GM19395 (cell line): Measurements from ENCODE around the gene PPTC7.
"Not testable (repeated sequence)": the region's sequence is repeated elsewhere in the genome, so short reads cannot be mapped to it uniquely, and the experiment has no call there.

ENCODE experiments used
- ATAC-seq: cut with Tn5 transposase; IDR thresholded peaks from one replicate; pipeline ENCODE4 v1.9.1; 2021; ENCODE audit warnings: mild to moderate bottlenecking, moderate library complexity; ENCODE audit not compliant: unreplicated experiment

PPTC7 gene

DNA sequence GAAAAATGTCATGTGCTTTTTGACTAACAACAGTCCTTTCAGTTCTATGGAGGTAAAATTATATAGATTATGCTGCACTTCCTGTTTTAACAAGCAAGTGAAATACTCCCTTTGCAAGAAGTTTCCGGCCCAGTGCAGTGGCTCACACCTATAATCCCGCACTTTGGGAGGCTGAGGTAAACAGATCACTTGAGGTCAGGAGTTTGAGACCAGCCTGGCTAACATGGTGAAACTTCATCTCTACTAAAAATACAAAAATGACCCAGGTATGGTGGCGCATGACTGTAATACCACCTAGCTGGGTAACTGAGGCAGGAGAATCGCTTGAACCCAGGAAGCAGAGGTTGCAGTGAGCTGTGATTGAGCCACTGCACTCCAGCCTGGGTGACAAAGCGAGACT, 20.7 kb downstream of the PPTC7 start:
- not testable (repeated sequence) for ATAC-seq

DNA sequence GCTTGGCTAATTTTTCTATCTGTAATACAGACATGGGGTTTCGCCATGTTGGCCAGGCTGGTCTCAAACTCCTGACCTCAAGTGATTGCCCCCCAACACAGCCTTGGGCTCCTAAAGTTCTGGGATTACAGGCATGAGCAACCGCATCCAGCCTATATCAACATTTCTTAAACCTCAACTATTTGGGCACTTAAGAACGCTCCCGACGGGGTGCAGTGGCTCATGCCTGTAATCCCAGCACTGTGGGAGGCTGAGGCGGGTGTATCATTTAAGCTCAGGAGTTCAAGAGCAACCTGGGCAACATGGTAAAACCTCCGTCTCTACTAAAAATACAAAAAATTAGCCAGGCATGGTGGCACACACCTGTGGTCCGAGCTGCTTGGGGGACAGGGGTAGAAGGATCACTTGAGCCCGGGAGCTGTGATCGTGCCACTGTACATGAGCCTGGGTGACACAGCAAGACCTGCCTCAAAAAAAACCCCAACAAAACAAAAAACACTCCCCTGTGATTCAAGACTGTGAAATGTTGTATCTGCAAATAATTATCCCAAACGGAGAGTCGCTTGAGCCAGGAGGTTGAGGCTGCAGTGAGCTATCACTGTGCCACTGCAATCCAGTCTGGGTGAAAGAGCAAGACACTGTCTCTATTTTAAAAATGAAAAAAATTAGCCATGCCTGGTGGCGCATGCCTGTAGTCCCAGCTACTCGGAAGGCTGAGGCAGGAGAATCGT, 21.5 kb downstream of the PPTC7 start:
- ATAC-seq, result no peak

DNA sequence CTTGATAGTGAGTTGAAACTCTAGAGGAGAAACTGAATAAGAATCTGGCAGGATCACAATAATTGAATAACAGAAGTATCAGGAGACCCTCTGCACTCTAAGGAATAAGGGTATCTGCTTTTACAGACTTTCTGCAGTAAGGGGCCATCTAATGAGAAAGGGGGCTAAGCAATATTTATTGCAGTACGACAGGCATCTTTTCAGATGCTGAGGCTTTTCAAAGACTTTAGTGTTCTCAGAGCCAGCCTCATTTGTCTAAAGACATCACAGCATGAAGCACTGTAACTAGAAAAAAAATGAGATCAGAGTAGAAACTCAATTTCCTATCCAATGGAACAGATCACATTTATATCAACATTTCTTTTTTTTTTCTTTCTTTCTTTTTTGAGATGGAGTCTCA, 22.2 kb downstream of the PPTC7 start:
- ATAC-seq, result no peak

DNA sequence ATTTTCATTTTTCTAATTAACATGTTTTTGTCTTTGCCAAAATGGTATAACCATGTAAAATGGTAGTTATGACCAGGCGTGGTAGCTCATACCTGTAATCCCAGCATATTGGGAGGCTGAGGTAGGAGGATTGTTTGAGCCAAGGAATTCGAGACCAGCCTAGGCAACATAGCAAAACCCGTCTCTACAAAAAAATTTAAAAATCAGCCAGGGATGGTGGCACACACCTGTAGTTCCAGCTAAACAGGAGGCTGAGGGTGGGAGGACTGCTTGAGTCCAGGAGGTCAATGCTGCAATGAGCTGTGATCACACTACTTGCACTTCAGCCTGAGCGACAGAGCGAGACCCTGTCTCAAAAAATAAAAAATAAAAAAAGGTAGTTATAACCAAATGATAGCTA, 23.1 kb downstream of the PPTC7 start:
- no peak for ATAC-seq

DNA sequence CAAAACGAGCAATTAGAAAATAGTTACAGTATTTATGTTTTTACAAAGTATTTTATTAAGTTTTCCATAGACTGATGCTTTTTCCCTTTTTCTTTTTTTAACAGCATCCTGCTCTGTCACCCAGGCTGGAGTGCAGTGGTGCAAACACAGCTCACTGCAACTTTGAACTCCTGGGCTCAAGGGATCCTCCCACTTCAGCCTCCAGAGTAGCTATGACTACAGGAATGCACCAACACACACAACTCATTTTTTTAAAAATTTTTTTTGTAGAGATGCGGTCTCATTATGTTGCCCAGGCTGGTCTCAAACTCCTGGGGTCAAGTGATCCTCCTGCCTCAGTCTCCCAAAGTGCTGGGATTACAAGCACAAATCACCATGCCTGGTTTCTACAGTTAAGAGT, 24.2 kb downstream of the PPTC7 start:
- not testable (repeated sequence) for ATAC-seq

DNA sequence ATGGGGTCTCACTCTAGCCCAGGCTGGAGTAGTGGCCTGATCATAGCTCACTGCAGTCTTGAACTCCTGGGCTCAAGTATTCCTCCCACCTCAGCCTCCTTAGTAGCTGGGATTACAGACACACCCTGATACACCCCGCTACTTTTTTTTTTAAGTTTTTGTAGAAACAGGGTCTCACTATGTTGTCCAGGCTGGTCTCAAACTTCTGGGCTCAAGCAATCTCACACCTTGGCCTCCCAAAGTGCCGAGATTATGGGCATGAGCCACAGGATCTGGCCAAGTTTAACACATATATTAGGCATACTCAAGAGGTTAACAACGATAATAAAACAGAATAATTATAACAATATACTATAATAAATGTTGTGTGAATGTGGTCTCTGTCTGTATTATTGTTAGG, 25.8 kb downstream of the PPTC7 start:
- ATAC-seq, result no peak

DNA sequence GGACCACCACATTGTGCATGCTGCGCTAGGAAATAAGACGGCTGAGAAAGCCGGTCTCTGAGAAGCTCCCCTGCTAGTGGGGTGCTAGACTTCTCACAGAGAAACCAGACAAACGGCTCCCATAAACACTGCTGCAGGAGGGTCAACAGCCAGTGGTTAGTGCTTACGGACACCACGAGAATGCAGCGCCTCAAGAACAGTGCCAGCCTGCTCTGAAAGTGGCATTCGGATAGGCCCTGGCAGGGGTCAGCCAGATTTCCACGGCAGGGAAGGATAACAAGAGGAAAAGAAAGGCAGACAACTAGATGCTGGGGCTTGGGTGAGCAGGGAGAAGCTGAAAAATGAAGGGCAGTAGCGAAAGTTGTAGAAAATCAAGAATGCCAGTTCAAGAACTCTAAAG, 26.4 kb downstream of the PPTC7 start:
- no peak for ATAC-seq

DNA sequence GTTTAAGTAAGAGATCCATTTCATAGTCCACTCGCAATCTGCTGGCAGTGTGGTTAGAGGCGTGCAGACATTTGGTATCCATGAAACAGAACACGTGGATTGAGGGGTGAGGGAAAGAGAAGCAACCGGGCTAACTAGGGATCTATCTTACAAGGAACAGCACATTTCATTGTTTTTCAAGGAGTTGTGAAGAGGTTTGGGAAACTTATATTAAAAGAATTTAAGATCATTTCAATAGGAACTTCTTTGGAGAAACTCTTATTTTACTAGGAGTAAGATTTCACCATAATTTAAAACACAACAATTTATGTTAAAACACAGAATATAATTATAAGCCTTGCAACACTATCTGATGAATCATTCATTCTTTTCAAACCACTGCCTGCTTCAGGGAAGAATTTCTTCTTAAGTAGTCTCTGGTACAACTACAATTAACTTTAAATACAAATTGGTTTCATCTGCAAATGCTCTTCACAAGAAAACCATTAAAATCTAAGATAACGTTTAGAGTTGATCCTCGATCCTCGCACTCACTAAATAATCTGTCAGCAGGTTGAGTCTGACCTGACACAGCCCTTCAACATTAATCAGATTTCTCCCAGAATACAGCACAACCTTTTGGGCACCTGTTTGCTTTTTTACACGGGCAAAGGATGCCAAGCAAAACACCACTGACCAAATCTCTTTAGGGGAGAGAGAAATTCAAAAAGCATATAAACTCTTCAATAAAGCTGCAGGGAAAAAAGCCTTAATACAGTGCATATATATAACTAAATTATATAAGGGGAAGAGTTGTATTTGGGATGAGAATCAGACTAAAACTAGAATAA, 27.3 kb downstream of the PPTC7 start:
- no peak for ATAC-seq

DNA sequence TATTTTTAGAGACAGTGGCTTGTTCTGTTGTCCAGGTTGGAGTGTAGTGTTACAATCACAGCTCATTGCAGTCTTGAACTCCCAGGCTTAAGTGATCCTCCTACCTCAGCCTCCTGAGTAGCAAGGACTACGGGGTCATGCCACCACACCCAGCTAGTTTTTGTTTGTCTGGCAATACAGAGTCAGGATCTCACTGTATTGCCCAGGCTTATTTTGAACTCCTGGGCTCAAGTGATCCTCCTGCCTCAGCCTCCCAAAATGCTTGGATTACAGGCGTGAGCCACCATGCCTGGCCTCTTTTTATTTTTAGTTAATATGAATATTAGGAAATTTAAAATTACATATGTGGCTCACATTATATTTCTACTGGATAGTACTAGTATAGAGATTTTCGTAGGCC, 28.9 kb downstream of the PPTC7 start:
- ATAC-seq, result no peak

DNA sequence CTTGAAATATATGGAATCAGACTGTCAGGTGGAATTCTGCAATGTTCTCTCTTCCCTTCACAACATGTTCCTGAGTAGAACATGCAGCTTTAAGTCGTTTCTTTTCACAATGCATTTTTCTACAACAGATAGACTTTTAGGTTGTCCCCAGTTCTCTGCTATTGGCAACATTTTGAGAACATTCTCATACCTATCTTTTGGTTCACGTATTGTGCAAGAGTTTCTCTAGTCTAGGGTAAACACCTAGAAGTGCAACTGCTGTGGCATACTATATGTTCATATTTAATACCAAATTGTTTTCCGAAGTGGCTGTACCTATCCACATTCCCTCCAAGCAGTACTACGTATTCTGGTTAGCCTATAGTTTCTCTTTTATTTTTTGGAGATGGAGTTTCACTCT, 32.1 kb downstream of the PPTC7 start:
- ATAC-seq, result no peak

DNA sequence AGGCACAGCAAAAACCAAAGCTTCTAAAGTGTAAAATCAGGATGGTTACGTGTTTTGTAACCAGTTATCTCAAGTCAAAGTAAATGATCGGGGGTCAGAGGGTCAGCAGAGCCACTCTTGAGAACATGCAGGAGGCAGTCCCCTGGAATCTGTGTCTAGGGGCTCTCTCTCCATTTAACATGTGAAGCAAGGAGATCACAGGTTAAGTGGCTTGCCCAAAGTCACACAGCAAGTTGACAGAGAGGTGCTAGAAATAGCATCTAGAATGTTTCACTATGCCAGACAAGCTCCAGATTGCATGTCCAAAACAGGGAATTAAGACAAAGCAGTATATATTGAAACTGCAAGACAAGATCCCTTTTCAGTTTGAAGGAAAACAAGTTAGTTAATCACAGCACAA, 33.4 kb downstream of the PPTC7 start:
- ATAC-seq, result no peak

DNA sequence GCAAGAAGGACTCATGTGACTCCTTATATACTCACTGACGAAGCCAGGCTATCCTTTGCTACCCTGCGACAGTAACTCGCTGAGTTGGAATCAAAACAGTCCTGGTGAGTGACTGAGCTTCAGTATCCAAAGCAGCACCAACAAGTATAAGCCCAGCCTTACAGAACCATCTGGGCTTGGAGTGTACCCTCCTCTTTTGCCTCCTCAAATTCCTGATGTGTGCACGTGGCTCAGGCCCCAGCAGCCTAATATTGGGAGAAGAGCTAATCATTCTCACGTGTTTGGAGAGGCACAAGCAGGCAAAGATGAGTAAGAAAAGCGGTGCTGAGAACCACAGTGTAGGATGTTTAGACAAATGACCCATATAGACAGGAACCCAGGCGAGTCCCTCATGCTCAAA, 34.4 kb downstream of the PPTC7 start:
- ATAC-seq, result no peak

DNA sequence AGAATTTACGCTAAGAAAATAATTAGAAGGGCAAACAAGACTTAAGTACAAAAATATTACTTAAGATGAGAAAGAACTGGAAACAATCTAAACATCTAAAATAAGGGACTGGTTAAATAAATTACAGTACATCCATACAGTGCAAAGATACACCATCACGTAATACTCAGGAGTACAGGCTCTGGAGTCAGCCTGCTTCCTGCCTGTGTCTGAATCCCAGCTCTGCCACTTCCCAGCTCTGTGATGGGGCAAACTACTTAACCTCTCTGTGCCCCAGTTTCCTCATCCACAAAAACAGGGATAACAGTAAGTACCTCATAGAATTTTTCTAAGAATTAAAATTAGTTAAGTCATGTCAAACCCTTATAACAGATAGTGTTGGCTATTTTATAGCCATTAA, 36.0 kb downstream of the PPTC7 start:
- ATAC-seq, result no peak

DNA sequence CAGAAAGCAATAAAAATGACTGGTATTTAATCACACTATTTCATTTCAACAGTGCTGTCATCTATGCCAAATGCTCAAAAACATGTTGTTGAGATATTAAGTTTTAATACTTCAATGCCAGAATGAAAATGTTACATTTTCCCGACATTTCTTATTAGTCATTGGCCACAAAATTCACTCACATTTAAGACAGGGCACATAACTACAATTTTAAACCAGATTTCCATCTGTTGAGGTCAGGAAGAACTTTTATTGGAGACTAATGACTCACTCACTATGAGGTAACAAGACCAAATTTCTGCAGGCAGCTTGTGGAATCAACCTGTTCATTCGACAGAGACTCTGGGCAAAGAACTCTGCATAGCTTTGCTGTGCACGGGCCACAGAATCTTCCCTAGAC, 36.8 kb downstream of the PPTC7 start:
- no peak for ATAC-seq

DNA sequence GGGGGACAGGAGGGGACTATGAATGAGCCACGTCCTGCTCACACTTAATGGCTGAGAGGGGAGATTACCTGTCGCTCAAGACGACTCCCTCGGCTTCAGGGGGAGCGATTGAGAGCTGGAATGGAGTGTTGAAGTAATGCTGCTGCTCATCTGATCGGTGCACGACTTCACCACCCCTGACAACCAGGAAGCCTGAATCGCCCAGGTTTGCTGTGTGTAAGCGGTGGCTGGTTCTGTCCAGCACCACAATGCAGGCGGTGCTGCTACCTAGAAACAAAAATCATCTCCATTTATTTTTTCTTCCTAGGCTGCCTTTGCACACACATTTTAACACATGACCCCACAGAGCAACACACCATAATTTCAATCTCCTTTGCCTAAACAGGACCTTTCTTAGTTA, 37.3 kb downstream of the PPTC7 start:
- ATAC-seq, result no peak

DNA sequence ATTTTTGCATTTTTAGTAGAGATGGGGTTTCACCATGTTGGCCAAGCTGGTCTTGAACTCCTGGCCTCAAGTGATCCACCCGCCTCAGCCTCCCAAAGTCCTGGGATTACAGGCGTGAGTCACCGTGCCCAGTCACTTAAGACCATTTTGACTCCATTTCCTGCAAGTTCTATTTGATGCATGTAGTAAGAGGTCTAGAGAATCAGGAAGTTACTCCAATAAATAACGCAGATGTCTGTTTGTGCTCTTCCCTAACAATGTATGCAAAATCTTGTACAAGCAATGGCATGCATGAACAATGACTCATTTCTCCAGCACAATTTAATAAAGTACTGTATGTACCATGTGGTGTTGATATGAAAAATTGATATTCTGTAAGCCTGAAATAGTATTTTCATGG, 37.9 kb downstream of the PPTC7 start:
- ATAC-seq, result not testable (repeated sequence)

DNA sequence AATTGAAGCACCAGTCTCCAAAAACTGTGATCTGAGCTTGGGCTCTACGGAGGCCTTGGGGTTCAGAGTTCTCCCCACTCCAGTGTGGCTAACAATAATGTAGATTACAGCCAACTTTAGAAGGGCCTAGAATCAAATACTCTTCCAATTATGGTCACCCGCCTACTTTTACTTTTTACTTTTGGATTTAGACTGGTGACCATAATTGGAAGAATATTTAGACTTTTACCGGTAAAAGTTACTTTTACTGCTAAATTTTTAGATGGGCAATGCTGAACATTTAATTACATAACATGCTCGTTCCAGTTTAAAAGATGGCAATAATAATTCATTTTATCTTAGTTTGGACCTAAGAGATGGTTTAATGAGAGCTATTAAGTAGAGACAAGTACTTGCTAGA, 39.2 kb downstream of the PPTC7 start:
- ATAC-seq, result no peak

DNA sequence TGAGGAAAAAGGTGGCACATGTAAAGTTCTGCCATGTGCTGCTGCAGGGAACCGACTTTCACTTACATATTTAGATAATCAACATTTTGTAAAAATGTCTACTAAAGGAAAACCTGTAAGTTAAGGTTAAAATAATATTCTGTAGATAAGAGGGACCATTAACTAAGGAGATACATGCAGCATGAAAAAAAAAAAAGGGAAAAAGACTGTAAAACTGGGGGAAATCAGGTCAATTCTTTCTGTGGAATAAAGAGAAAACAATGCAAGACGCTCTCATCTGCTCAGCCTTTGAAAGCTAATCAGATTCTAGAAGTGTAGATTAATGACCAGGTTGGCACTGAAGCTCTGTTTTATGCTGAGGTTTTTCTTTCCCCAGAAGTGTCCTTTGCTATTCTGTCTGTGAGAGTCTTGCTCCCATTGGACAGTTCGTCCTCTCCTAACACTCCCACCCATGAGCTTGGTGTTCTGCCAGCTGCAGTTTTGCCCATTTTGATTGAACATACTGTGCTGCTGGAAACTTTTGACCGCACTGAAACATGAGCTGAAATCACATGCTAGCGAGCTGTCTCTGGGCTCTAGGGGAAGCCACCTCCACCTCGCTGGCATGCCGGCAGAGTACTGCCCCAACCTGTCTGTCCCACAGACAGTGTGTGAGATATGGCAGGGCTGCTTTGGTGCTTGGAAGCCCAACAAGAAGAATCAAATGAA, 39.7 kb downstream of the PPTC7 start:
- no peak for ATAC-seq

DNA sequence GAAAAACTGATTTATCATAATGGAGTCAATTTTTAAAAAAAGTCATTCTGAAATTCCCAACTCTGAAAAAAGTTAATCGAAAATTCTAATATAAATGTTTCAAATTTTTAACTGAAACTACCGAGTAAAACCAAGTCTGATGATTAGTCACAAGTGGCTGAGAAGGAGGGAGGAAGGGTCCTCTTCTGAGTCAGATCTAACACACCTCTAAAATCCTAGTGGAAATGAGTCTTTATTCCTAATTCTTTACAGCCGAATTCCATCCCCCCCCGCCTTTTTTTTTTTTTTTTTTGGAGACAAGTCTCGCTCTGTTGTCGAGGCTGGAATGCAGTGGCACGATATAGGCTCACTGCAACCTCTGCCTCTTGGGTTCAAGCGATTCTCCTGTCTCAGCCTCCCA, 43.1 kb downstream of the PPTC7 start:
- no peak for ATAC-seq

DNA sequence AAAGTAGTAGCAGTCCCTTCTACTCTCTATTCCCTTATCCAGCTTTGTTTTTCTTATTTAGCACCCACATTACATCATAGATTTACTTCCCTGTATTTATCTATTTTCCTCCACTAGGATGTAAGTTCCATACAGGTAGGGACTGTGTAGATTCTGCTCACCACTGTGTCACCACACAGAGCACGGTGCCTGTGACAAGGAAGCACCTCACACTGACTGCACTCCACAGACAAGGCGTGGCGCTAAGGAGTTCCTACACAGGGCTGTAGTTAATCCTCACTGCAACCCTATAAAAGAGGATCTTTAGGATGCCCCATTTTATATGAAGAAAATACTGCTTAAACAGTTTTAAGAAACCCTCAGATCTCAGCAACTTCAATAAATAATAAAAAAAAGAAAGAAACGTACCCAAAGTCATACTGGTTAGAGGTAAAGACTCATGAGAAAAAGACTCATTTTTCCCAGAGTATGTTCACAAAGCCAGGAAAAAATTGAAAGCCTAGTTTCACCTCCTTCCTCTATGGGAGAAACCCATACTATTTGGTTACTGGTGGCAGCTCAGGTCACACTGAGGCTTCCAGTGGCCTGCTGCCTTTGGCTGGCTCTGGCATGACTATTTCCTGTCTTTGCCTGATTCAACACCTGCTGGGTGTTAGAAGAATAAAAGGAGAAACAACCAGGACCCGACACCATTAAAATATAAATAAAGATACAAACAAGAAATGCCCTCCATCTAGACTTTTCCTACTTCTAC, 44.1 kb downstream of the PPTC7 start:
- no peak for ATAC-seq
